K562 (cell line): Measurements from ENCODE around the gene SERPING1. TPM values are rescaled to one million over a fixed set of nuclear protein-coding genes. Genes with fewer than 3 reads are reported as not detected.

ENCODE experiments used
- CHD2 ChIP-seq: IDR thresholded peaks from 2 replicates; pipeline ENCODE4 v1.6.1; 2011; ENCODE audit warnings: low read depth, low read length
- DPF2 ChIP-seq: fragments of 450-650 bp; IDR thresholded peaks from 2 replicates; pipeline ENCODE4 v1.6.1; 2016
- E2F3 ChIP-seq: fragments of 250-450 bp; sonication (Bioruptor Pico); IDR thresholded peaks from 2 replicates; pipeline ENCODE4 v1.4.0; 2020; ENCODE audit warnings: mild to moderate bottlenecking
- ELF4 ChIP-seq: fragments of 450-650 bp; formaldehyde crosslinking; IDR thresholded peaks from 2 replicates; pipeline ENCODE4 v1.4.0; 2022; ENCODE audit warnings: missing genetic modification characterization
- ETV5 ChIP-seq: sonication (generic); formaldehyde crosslinking; IDR thresholded peaks from 2 replicates; pipeline ENCODE4 v1.4.0; 2020; ENCODE audit warnings: low read depth, mild to moderate bottlenecking, missing genetic modification reagents
- FOXK1 ChIP-seq: sonication (generic); formaldehyde crosslinking; IDR thresholded peaks from 2 replicates; pipeline ENCODE4 v1.8.0; 2022; ENCODE audit warnings: missing genetic modification reagents, mild to moderate bottlenecking, borderline replicate concordance
- GTF2E2 ChIP-seq: fragments of 200-800 bp; sonication (Bioruptor generic); IDR thresholded peaks from 2 replicates; pipeline ENCODE4 v1.6.1; 2016; ENCODE audit warnings: missing genetic modification characterization, missing compliant biosample characterization
- KLF10 ChIP-seq: fragments of 250-450 bp; sonication (Bioruptor Pico); IDR thresholded peaks from 2 replicates; pipeline ENCODE4 v1.6.1; 2021; ENCODE audit warnings: matching md5 sums
- MEIS2 ChIP-seq: fragments of 450-650 bp; IDR thresholded peaks from 2 replicates; pipeline ENCODE4 v1.6.1; 2014; ENCODE audit warnings: mild to moderate bottlenecking; ENCODE audit not compliant: partially characterized antibody
- NFIC ChIP-seq: fragments of 450-650 bp; IDR thresholded peaks from 2 replicates; pipeline ENCODE4 v1.6.1; 2017; ENCODE audit warnings: mild to moderate bottlenecking, inconsistent platforms
- PHB2 ChIP-seq: fragments of 450-650 bp; IDR thresholded peaks from 2 replicates; pipeline ENCODE4 v1.6.1; 2017; ENCODE audit warnings: low read depth
- PYGO2 ChIP-seq: fragments of 450-650 bp; IDR thresholded peaks from 2 replicates; pipeline ENCODE4 v1.6.1; 2016; ENCODE audit warnings: mild to moderate bottlenecking, missing genetic modification characterization, moderate library complexity, missing compliant biosample characterization
- RBM17 ChIP-seq: fragments of 200-400 bp; formaldehyde crosslinking; IDR thresholded peaks from 2 replicates; pipeline ENCODE4 v1.6.1; 2017; ENCODE audit warnings: low read depth, mild to moderate bottlenecking, low read length, borderline replicate concordance
- RNF2 ChIP-seq: sonication (generic); IDR thresholded peaks from 2 replicates; pipeline ENCODE4 v1.6.1; 2016
- SETDB1 ChIP-seq: IDR thresholded peaks from one replicate; pipeline ENCODE4 v1.6.1; 2012; ENCODE audit warnings: low read length, control low read depth, inconsistent platforms
- ZBTB49 ChIP-seq: sonication (generic); formaldehyde crosslinking; IDR thresholded peaks from 2 replicates; pipeline ENCODE4 v1.8.0; 2022; ENCODE audit warnings: missing genetic modification reagents, mild to moderate bottlenecking, borderline replicate concordance
- polyA plus RNA-seq, 8 experiments: library from polyadenylated mRNA; depleted of rRNA in 4 of 8; stranded (reverse) in 5 of 8; unstranded in 3 of 8; fragments of >200 nt; fragmentation: Nextera tagmentation in 2 of 8; fragmentation: Illumina TruSeq in 1 of 8; extraction: Ambion mirVana in 2 of 8; extraction: Trizol in 1 of 8; gene quantifications; 2 replicates each; pipeline versions ENCODE4 v1.2.1 to v1.2.3, GENCODE V29; 2011 to 2014; ENCODE audit warnings: inconsistent platforms in 1 of 8, missing spikeins in 1 of 8
- total RNA-seq, 7 experiments: library from RNA; depleted of rRNA in 6 of 7; stranded (reverse); fragments of >200 nt in 6 of 7; fragmentation: Illumina TruSeq in 2 of 7; extraction: Trizol in 2 of 7; gene quantifications; 2 replicates each; pipeline versions ENCODE4 v1.2.1 to v1.2.3, GENCODE V29; 2011 to 2021; ENCODE audit warnings: low replicate concordance in 1 of 7
- TF ChIP-seq, protein P1 (sequence below): fragments of 150-350 bp; IDR thresholded peaks from 2 replicates; pipeline ENCODE4 v1.6.1; 2014; ENCODE audit warnings: low read depth, mild to moderate bottlenecking, low read length, borderline replicate concordance
- TF ChIP-seq, protein P2 (sequence below): IDR thresholded peaks from 2 replicates; pipeline ENCODE4 v1.6.1; 2012; ENCODE audit warnings: low read depth, low read length, improper control_type of control experiment, borderline replicate concordance
- TF ChIP-seq, protein P3 (sequence below): fragments of 250-450 bp; sonication (Bioruptor Pico); IDR thresholded peaks from 2 replicates; pipeline ENCODE4 v1.5.1; 2021; ENCODE audit warnings: mild to moderate bottlenecking
- TF ChIP-seq, protein P4 (sequence below): sonication (generic); formaldehyde crosslinking; IDR thresholded peaks from 2 replicates; pipeline ENCODE4 v1.8.1; 2023; ENCODE audit warnings: mild to moderate bottlenecking, missing genetic modification reagents

The SERPING1 gene
- total and polyA plus RNA-seq, 9 of the 15 experiments (the other 6 are each of a cell fraction or from before 2014, with no cell fraction given) = 0.10 to 1.00 (median 0.21) TPM; not detected in 2

- TF ChIP-seq ZBTB49 (no peak), DPF2 (no peak), PHB2 (no peak), PYGO2 (tag) (no peak), RNF2 (no peak), GTF2E2 (no peak), SETDB1 (no peak), KLF10 (no peak), ETV5 (CRISPR knock-in tag) (no peak), E2F3 (CRISPR knock-in tag) (no peak), ELF4 (CRISPR knock-in tag) (no peak), CHD2 (no peak), FOXK1 (CRISPR knock-in tag) (no peak), NFIC (no peak), RBM17 (no peak), MEIS2 (peak; percentile 15)
- TF ChIP-seq, protein P1, sequence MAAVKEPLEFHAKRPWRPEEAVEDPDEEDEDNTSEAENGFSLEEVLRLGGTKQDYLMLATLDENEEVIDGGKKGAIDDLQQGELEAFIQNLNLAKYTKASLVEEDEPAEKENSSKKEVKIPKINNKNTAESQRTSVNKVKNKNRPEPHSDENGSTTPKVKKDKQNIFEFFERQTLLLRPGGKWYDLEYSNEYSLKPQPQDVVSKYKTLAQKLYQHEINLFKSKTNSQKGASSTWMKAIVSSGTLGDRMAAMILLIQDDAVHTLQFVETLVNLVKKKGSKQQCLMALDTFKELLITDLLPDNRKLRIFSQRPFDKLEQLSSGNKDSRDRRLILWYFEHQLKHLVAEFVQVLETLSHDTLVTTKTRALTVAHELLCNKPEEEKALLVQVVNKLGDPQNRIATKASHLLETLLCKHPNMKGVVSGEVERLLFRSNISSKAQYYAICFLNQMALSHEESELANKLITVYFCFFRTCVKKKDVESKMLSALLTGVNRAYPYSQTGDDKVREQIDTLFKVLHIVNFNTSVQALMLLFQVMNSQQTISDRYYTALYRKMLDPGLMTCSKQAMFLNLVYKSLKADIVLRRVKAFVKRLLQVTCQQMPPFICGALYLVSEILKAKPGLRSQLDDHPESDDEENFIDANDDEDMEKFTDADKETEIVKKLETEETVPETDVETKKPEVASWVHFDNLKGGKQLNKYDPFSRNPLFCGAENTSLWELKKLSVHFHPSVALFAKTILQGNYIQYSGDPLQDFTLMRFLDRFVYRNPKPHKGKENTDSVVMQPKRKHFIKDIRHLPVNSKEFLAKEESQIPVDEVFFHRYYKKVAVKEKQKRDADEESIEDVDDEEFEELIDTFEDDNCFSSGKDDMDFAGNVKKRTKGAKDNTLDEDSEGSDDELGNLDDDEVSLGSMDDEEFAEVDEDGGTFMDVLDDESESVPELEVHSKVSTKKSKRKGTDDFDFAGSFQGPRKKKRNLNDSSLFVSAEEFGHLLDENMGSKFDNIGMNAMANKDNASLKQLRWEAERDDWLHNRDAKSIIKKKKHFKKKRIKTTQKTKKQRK = no peak
- TF ChIP-seq, protein P2, sequence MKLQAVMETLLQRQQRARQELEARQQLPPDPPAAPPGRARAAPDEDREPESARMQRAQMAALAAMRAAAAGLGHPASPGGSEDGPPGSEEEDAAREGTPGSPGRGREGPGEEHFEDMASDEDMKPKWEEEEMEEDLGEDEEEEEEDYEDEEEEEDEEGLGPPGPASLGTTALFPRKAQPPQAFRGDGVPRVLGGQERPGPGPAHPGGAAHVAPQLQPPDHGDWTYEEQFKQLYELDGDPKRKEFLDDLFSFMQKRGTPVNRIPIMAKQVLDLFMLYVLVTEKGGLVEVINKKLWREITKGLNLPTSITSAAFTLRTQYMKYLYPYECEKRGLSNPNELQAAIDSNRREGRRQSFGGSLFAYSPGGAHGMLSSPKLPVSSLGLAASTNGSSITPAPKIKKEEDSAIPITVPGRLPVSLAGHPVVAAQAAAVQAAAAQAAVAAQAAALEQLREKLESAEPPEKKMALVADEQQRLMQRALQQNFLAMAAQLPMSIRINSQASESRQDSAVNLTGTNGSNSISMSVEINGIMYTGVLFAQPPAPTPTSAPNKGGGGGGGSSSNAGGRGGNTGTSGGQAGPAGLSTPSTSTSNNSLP = no peak
- TF ChIP-seq, protein P3, sequence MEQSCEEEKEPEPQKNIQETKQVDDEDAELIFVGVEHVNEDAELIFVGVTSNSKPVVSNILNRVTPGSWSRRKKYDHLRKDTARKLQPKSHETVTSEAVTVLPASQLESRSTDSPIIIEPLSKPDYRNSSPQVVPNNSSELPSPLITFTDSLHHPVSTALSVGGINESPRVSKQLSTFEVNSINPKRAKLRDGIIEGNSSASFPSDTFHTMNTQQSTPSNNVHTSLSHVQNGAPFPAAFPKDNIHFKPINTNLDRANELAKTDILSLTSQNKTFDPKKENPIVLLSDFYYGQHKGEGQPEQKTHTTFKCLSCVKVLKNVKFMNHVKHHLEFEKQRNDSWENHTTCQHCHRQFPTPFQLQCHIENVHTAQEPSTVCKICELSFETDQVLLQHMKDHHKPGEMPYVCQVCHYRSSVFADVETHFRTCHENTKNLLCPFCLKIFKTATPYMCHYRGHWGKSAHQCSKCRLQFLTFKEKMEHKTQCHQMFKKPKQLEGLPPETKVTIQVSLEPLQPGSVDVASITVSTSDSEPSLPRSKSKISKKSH = no peak
- TF ChIP-seq, protein P4, sequence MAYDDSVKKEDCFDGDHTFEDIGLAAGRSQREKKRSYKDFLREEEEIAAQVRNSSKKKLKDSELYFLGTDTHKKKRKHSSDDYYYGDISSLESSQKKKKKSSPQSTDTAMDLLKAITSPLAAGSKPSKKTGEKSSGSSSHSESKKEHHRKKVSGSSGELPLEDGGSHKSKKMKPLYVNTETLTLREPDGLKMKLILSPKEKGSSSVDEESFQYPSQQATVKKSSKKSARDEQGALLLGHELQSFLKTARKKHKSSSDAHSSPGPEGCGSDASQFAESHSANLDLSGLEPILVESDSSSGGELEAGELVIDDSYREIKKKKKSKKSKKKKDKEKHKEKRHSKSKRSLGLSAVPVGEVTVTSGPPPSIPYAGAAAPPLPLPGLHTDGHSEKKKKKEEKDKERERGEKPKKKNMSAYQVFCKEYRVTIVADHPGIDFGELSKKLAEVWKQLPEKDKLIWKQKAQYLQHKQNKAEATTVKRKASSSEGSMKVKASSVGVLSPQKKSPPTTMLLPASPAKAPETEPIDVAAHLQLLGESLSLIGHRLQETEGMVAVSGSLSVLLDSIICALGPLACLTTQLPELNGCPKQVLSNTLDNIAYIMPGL (CRISPR knock-in tag) = no peak
Measured at GRCh38 chr11:57552479-57552878, 45.0 kb upstream of the SERPING1 start (continued).
